ENCODE results near the gene SULT1A4. TPM values are rescaled to one million over a fixed set of nuclear protein-coding genes. Genes with fewer than 3 reads are reported as not detected.
"Not testable (repeated sequence)": the region's sequence is repeated elsewhere in the genome, so short reads cannot be mapped to it uniquely, and the experiment has no call there.

Gene SULT1A4
- total RNA-seq, 2 donors from 2014 or later: 2.1 to 5.2 TPM

DNA sequence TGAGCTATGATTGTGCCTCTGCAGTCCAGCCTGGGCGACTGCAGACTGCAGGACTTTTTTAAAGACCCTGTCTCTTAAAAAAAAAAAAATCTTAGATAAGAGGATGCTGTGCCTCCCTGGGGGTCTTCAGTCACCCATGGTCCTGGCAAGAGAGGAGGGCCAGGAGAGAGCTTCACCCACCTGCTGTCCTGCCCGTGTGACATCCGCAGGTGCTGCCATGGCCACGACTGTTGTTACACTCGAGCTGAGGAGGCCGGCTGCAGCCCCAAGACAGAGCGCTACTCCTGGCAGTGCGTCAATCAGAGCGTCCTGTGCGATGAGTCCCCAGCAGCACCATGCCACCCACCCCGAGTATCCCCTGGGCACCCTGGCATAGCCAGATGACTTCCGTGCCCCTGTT, 22.6 kb downstream of the SULT1A4 start:
- H3K4me3 Mint-ChIP-seq; H3K36me3 Mint-ChIP-seq; ATAC-seq; H3K27ac Mint-ChIP-seq; H3K9me3 Mint-ChIP-seq; H3K4me1 Mint-ChIP-seq (ENCODE audit: low read depth in 2 of 2); H3K27me3 Mint-ChIP-seq: not testable (repeated sequence)
- DNase-seq (ENCODE audit: low spot score): peak; percentile 47

GRCh38 chr16:29506308-29506707, 46.6 kb downstream of the SULT1A4 start, which contains the start of gene NPIPB12:
Gene NPIPB12, minus strand, starts transcription at chr16:29506408.
- H3K9me3 Mint-ChIP-seq; H3K4me3 Mint-ChIP-seq; ATAC-seq; H3K4me1 Mint-ChIP-seq (ENCODE audit: low read depth in 2 of 2); H3K27ac Mint-ChIP-seq; DNase-seq (ENCODE audit: low spot score); H3K27me3 Mint-ChIP-seq; H3K36me3 Mint-ChIP-seq: not testable (repeated sequence)

Other genes starting within 250 kb of the SULT1A4 start
- gene NPIPB11, start 53.2 kb upstream of the SULT1A4 start, total RNA-seq: 1 to 10 TPM; 1.5 to 8.1 TPM
- gene BOLA2, start 5.6 kb upstream of the SULT1A4 start, total RNA-seq: 10 to 100 TPM; 14.6 to 17.0 TPM
- gene SLX1B, start 5.4 kb upstream of the SULT1A4 start, total RNA-seq: 10 to 100 TPM; 36.0 to 85.6 TPM
- gene NPIPB12, start 46.5 kb downstream of the SULT1A4 start, total RNA-seq: 100 to 1,000 TPM; 143 to 354 TPM
- gene SPN, start 203.3 kb downstream of the SULT1A4 start, total RNA-seq: 100 to 1,000 TPM; 111 to 132 TPM
- gene QPRT, start 219.3 kb downstream of the SULT1A4 start, total RNA-seq: 1 to 10 TPM; 3.3 to 5.6 TPM

Measured in natural killer cell treated with Interleukin-12 subunit alpha and Interleukin-12 subunit beta and Interleukin-15 and Interleukin-18, amount 100 ng/mL, for 72 hours (primary cell).